ENCODE measurements around the gene NCK1.

The NCK1 gene

GRCh38 chr3:136840252-136840651 is 21.8 kb upstream of the NCK1 start:
- Histone ChIP-seq H3K9ac (ENCODE audit: low read length) (no peak overlapping the region), H3K4me3 (ENCODE audit: insufficient read depth, low read length, poor library complexity, severe bottlenecking) (no peak overlapping the region), H3K36me3 (ENCODE audit: low read length) (peaks cover 11% of the 10 kb centered on the region; the same call in 1 of the 2 replicates), H3K4me2 (ENCODE audit: low read depth, low read length, poor library complexity, severe bottlenecking) (no peak overlapping the region), H3K9me2 (replicated peaks; ENCODE audit: insufficient read depth, low read length) (no peaks in the 10 kb centered on the region), H3K27ac (ENCODE audit: low read depth, low read length) (no peak overlapping the region), H2AFZ (ENCODE audit: low read depth, low read length, severe bottlenecking) (no peak overlapping the region), H3K9me3 (ENCODE audit: insufficient read depth, low read length) (no peaks in the 10 kb centered on the region), H3F3A (ENCODE audit: insufficient read depth) (peaks cover 6% of the 10 kb centered on the region; the same call in 1 of the 2 replicates), H3K79me2 (ENCODE audit: insufficient read depth, low read length) (no peaks in the 10 kb centered on the region), H4K20me1 (ENCODE audit: low read depth, low read length) (no peaks in the 10 kb centered on the region), H3K27me3 (ENCODE audit: low read length) (no peaks in the 10 kb centered on the region)
- no peak for TF ChIP-seq EZH2phosphoT487 (conservative IDR thresholded peaks at IDR 0.05; ENCODE audit: low read length)
- TF ChIP-seq, protein P1, sequence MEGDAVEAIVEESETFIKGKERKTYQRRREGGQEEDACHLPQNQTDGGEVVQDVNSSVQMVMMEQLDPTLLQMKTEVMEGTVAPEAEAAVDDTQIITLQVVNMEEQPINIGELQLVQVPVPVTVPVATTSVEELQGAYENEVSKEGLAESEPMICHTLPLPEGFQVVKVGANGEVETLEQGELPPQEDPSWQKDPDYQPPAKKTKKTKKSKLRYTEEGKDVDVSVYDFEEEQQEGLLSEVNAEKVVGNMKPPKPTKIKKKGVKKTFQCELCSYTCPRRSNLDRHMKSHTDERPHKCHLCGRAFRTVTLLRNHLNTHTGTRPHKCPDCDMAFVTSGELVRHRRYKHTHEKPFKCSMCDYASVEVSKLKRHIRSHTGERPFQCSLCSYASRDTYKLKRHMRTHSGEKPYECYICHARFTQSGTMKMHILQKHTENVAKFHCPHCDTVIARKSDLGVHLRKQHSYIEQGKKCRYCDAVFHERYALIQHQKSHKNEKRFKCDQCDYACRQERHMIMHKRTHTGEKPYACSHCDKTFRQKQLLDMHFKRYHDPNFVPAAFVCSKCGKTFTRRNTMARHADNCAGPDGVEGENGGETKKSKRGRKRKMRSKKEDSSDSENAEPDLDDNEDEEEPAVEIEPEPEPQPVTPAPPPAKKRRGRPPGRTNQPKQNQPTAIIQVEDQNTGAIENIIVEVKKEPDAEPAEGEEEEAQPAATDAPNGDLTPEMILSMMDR (IDR thresholded peaks at IDR 0.05; ENCODE audit: insufficient read depth, low read length, poor library complexity, severe bottlenecking) = no peak

DNA sequence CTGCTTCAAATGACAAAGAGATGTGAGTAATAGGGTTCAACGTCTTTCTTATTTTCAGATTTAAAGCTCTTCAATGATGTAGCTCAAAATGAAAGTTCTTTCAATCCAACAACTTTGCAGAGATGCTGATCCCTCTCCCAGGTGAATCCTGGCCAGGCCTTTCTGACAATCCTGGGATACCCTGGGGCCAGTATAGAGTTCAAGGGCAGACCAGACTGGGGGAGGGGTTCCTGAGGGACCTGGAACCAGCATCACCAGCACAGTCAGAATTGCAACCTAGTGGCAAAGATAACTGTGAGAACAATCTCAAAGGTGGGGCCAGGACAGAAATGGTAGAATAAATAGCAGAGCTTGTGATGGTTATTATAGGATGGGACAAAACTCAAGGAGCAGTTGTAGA is 19.7 kb upstream of the NCK1 start:
- Histone ChIP-seq H3F3A (ENCODE audit: insufficient read depth) (no peaks in the 10 kb centered on the region), H3K9me3 (ENCODE audit: insufficient read depth, low read length) (no peaks in the 10 kb centered on the region), H3K27me3 (ENCODE audit: low read length) (no peaks in the 10 kb centered on the region), H3K79me2 (ENCODE audit: insufficient read depth, low read length) (no peaks in the 10 kb centered on the region; the same call in 1 of the 2 replicates), H3K9me2 (replicated peaks; ENCODE audit: insufficient read depth, low read length) (no peaks in the 10 kb centered on the region), H3K9ac (ENCODE audit: low read length) (no peak overlapping the region), H3K4me3 (ENCODE audit: insufficient read depth, low read length, poor library complexity, severe bottlenecking) (no peak overlapping the region), H3K36me3 (ENCODE audit: low read length) (peaks cover 11% of the 10 kb centered on the region; the same call in 1 of the 2 replicates), H4K20me1 (ENCODE audit: low read depth, low read length) (no peaks in the 10 kb centered on the region), H2AFZ (ENCODE audit: low read depth, low read length, severe bottlenecking) (no peak overlapping the region), H3K27ac (ENCODE audit: low read depth, low read length) (no peak overlapping the region), H3K4me2 (ENCODE audit: low read depth, low read length, poor library complexity, severe bottlenecking) (no peak overlapping the region)
- TF ChIP-seq EZH2phosphoT487 (conservative IDR thresholded peaks at IDR 0.05; ENCODE audit: low read length) = no peak
- TF ChIP-seq, protein P1 (IDR thresholded peaks at IDR 0.05; ENCODE audit: insufficient read depth, low read length, poor library complexity, severe bottlenecking) = no peak

- Histone ChIP-seq H3K4me2 (ENCODE audit: low read depth, low read length, poor library complexity, severe bottlenecking) (no peak overlapping the region), H3K9ac (ENCODE audit: low read length) (no peak overlapping the region), H4K20me1 (ENCODE audit: low read depth, low read length) (no peaks in the 10 kb centered on the region), H3F3A (ENCODE audit: insufficient read depth) (no peaks in the 10 kb centered on the region), H3K9me3 (ENCODE audit: insufficient read depth, low read length) (no peaks in the 10 kb centered on the region), H2AFZ (ENCODE audit: low read depth, low read length, severe bottlenecking) (no peak overlapping the region), H3K27me3 (ENCODE audit: low read length) (no peaks in the 10 kb centered on the region), H3K79me2 (ENCODE audit: insufficient read depth, low read length) (peaks cover 3% of the 10 kb centered on the region; the same call in 1 of the 2 replicates), H3K27ac (ENCODE audit: low read depth, low read length) (no peak overlapping the region), H3K4me3 (ENCODE audit: insufficient read depth, low read length, poor library complexity, severe bottlenecking) (no peak overlapping the region), H3K36me3 (ENCODE audit: low read length) (peaks cover 11% of the 10 kb centered on the region; the same call in 1 of the 2 replicates), H3K9me2 (replicated peaks; ENCODE audit: insufficient read depth, low read length) (no peaks in the 10 kb centered on the region)
- TF ChIP-seq EZH2phosphoT487 (conservative IDR thresholded peaks at IDR 0.05; ENCODE audit: low read length) = no peak
- TF ChIP-seq, protein P1 (IDR thresholded peaks at IDR 0.05; ENCODE audit: insufficient read depth, low read length, poor library complexity, severe bottlenecking) = no peak
Measured at GRCh38 chr3:136844724-136845123, 17.3 kb upstream of the NCK1 start.
